MM.1S (cell line): Measurements from ENCODE around the gene PPP6R3.

Source experiments
- EZH2phosphoT487 ChIP-seq: fragments of 300-600 bp; sonication (generic); IDR thresholded peaks from 2 replicates; pipeline ENCODE4 v1.6.1; 2018; ENCODE audit warnings: antibody characterized with exemption, low read length
- TF ChIP-seq, protein P1 (sequence below): fragments of 300-600 bp; sonication (generic); IDR thresholded peaks from 2 replicates; pipeline ENCODE4 v1.5.1; 2016; ENCODE audit warnings: antibody characterized with exemption, low read length, mixed read lengths

DNA sequence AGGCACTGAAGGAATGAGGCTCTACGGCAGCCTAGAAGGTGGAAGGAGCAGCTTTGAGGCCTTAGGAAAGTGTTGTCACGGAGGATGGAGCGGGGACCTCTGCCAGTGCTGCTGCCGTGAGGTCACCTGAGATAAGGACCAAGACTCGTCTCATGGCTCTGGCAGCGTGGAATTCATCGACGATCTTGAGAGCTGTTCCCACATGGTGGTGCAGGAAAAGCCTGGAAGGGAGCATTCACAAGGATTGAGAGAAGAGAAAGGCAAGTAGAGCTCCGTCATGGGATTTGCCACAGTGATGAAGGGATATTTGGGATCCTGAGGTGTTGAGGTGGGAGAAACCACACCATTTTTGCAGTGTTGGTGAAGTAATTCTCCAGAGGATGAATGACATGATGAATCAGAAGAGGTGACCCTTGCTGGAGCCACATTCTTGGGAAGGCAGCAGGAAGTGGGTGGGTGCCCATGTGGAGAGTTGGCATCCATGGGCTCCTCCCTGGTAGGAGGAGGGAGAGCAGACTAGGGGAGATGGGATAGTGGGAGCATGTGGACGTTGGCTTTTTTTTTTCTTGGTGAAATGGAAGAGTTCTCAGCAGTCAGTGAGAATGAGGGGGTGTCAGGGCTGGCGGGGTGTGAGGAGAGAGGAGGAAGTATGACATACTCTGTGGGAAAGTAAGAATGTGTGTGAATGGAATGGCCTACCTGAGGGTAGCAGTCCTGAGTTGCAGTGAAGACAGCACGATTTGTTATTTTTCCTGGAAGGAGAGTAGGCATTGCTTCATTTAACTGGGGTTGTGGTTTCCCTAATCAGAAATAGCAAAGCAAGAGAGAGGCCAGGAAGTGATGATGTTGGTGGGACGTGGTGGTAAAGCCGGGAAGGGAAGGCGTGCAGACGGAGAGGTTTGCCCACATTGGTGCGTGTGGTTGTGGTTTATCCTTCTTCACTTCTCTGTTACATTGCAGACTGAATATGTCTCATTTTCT, 11.1 kb downstream of the PPP6R3 start:
- TF ChIP-seq, protein P1, sequence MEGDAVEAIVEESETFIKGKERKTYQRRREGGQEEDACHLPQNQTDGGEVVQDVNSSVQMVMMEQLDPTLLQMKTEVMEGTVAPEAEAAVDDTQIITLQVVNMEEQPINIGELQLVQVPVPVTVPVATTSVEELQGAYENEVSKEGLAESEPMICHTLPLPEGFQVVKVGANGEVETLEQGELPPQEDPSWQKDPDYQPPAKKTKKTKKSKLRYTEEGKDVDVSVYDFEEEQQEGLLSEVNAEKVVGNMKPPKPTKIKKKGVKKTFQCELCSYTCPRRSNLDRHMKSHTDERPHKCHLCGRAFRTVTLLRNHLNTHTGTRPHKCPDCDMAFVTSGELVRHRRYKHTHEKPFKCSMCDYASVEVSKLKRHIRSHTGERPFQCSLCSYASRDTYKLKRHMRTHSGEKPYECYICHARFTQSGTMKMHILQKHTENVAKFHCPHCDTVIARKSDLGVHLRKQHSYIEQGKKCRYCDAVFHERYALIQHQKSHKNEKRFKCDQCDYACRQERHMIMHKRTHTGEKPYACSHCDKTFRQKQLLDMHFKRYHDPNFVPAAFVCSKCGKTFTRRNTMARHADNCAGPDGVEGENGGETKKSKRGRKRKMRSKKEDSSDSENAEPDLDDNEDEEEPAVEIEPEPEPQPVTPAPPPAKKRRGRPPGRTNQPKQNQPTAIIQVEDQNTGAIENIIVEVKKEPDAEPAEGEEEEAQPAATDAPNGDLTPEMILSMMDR, result no peak
- TF ChIP-seq EZH2phosphoT487, result no peak
